Ovary (tissue), 3 donors: ENCODE results near the gene MYO5B.

Experiments used
- POLR2A ChIP-seq: fragments of 450-650 bp; IDR thresholded peaks from one replicate; pipeline ENCODE4 v1.6.1; 2017; ENCODE audit warnings: antibody characterized with exemption, mild to moderate bottlenecking, moderate library complexity
- TF ChIP-seq, protein P1 (sequence below), 3 donors: fragments of 450-650 bp in 2 of 3; fragments of 200-600 bp in 1 of 3; IDR thresholded peaks; one replicate each; pipeline versions ENCODE4 v1.5.1 to v1.8.0; 2016 to 2022; ENCODE audit warnings: antibody characterized with exemption in 3 of 3, mild to moderate bottlenecking in 1 of 3
- donor health status: DM: no; HTN: no; CAD: no.

GRCh38 chr18:49988733-49989132, 206.2 kb downstream of the MYO5B start:
- TF ChIP-seq, protein P1, sequence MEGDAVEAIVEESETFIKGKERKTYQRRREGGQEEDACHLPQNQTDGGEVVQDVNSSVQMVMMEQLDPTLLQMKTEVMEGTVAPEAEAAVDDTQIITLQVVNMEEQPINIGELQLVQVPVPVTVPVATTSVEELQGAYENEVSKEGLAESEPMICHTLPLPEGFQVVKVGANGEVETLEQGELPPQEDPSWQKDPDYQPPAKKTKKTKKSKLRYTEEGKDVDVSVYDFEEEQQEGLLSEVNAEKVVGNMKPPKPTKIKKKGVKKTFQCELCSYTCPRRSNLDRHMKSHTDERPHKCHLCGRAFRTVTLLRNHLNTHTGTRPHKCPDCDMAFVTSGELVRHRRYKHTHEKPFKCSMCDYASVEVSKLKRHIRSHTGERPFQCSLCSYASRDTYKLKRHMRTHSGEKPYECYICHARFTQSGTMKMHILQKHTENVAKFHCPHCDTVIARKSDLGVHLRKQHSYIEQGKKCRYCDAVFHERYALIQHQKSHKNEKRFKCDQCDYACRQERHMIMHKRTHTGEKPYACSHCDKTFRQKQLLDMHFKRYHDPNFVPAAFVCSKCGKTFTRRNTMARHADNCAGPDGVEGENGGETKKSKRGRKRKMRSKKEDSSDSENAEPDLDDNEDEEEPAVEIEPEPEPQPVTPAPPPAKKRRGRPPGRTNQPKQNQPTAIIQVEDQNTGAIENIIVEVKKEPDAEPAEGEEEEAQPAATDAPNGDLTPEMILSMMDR (IDR thresholded peaks at IDR 0.05) = no peak
- no peak for TF ChIP-seq POLR2A
